Measurements from ENCODE around the gene DNAJC1.

The DNAJC1 gene

DNA sequence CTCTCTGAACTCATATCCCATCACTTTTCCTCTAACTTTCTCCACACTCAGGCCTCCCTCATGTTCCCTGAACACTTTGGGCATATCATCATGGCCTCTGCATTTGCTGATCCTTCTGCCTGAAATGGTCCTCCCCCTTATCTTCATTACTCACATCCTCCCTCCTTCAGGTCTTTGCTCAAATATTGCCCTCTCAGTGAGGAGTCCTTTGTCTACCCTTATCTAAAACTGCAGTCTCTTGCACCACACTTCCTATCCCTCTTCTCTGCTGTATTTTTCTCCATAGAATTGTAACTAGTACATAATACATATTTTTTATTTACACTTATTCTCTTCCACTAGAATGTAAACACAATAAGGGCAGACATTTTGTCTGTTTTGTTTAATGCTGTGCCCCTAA, 41.7 kb downstream of the DNAJC1 start:
- DNase-seq (ENCODE audit: low read depth in 3 of 3, low spot score in 1 of 3) = no peak

DNA sequence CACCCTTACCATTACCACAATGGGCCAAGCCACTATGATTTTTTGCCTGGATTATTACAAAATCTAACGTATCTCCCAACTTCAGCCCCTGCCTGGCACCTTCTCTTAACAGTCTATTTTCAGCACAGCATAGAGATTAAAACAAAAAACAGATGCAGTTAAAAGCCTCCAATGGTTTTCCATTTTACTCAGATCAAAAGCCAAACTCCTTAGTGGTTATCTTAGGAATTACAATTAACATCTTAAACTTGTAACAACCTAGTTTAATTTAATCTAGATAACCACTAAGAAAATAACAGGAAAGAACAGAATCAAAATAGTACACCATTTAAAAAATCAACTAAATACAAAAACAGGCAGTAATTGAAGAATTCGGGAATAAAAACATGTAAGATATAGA, 43.5 kb downstream of the DNAJC1 start:
- no peak for DNase-seq (ENCODE audit: low read depth in 3 of 3, low spot score in 1 of 3)

DNA sequence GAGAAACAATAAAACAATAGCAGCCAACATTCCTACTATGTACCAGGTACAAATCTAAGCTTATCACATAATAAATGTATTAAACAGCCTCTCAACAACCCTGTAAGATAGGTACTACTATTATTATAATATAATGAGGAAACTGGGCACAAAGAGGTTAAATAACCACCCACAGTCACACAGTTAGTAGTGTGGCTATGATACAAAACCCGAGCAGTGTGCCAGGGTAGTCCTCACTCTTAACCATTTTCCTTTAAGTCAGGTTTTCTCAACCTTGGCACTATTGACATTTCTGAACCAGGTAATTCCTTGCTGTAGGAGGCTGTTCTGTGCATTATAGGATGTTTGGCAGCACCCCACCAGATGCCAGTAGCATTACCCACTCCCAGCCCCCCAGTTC, 48.8 kb downstream of the DNAJC1 start:
- DNase-seq (ENCODE audit: low read depth in 3 of 3, low spot score in 1 of 3) = no peak

DNA sequence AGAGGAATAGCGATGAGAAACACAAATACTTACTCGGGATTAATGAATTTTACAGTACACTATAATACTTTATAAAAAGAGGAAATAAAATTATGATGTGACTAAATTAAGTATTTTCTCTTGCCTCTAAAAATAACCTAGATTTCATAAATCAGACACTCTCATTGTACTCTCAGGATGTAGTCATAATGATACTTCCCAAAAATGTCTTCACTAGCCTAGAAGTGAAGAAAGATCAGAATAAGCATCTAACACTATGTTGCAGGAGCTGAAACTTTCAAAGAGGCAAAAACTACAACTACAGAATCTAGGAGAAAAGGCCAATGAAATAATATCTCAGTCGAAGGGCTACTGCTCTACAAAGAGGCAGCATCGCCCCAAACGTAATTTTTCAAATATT, 49.4 kb downstream of the DNAJC1 start:
- no peak for DNase-seq (ENCODE audit: low read depth in 3 of 3, low spot score in 1 of 3)

DNA sequence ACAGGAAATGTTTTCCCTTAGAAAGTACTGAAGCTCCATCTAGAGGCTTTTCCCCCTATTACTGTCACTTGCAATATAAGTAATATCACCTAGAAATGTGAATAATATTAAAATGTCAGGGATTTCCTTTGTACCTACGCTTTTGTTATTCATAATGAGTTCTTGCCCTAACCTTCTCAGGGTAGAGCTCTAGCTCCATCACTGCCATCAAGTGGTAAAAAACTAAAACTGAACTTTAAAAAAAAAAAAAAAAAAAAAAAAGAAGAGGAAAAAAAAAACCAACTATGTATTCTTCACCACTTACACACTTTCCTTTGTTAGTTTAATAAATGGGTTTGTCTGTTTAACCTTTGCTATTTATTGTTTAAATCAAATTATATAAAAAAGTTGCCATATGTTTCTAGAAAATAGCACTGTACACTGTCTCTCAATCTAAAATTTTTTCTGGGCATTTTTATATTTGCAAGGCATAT, 49.9 kb downstream of the DNAJC1 start:
- DNase-seq (ENCODE audit: low read depth in 3 of 3, low spot score in 1 of 3) = no peak

DNA sequence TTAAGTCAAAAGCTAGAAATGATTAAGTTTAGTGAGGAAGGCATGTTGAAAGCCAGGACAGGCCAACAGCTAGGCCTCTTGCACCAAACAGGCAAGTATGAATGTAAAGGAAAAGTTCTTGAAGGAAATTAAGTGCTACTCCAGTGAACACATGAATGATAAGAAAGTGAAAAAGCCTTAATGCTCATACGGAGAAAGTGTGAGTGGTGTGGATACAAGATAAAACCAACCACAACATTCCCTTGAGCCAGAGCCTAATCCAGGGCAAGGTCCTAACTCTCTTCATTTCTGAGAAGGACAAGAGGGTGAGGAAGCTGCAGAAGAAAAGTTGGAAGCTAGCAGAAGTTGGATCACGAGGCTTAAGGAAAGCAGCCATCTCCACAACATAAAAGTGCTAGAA, 53.0 kb downstream of the DNAJC1 start:
- DNase-seq (ENCODE audit: low read depth in 3 of 3, low spot score in 1 of 3) = no peak

DNA sequence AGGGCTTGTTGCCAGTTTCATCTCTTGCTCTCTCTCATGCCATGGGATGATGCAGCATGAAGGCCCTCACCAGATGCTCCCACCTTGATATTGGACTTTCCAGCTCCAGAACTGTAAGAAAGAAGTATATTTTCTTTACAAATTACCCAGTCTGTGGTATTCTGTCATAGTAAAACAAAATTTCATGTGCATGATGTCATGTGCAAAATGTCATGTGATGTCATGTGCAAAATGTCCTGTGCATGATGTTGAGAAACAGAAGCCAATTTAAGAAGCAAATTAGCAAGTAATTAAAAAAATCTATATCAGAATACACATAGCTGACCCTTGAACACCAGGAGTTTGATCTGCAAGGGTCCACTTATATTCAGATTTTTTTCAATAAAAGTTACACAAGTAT, 56.6 kb downstream of the DNAJC1 start:
- DNase-seq (ENCODE audit: low read depth in 3 of 3, low spot score in 1 of 3) = no peak

DNA sequence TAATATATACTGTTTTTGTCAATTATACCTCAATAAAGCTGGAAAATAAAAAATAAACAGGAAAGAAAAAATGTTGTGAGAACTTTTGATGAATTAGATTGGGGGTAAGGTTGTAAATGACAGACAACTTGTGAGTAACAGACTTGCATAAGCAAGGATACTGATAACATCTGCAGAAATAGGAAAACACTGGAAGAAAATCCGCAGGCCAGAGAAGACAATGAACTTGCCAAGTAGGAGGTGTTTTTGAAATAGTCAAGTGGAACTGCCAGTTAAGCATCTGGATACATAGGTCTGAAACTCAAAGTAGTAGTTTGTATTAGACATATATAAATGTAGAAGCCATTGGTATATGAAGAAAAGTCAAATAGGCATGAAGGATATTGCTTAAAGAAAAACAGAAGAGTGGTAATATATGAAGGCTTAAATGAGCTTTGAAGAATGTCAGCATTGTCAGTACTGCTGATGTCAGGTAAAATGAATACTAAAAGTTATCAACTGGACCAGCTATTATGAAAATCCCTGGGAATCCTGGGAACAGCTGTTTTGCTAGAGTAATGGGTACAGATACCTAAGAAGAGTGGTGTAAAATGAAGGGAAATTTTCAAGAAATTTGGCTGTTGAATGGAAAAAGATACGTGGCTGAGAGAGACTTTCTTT, 58.7 kb downstream of the DNAJC1 start:
- no peak for DNase-seq (ENCODE audit: low read depth in 3 of 3, low spot score in 1 of 3)

DNA sequence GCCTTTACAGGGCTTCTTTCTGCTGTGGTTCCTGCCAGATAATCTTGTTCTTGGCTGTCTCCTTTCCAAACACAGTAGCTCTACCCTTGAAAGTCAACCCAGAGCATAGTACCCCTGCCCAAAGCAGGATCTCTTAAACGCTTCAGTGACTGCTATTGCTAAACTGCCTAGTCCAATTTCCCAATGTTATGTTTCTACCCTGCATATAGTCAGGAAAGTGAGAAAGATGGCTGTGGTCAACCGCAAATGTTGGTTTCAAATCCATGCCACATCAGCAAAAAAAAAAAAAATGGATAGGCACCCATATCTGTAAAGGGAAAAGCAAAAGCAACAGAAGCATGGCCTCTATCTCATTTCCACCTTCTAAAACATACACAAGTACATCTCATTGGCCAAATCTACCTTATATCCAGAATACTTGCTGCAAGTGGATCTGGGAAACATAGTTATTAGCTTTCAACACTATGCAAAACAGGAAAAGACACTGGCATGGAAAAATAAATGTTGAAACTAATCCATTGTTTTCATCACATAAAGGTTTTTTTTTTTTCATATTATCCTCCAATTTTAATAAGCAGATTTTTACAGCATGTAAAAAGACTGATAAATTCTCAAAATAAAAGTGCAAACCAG, 59.8 kb downstream of the DNAJC1 start:
- DNase-seq (ENCODE audit: low read depth in 3 of 3, low spot score in 1 of 3) = no peak

DNA sequence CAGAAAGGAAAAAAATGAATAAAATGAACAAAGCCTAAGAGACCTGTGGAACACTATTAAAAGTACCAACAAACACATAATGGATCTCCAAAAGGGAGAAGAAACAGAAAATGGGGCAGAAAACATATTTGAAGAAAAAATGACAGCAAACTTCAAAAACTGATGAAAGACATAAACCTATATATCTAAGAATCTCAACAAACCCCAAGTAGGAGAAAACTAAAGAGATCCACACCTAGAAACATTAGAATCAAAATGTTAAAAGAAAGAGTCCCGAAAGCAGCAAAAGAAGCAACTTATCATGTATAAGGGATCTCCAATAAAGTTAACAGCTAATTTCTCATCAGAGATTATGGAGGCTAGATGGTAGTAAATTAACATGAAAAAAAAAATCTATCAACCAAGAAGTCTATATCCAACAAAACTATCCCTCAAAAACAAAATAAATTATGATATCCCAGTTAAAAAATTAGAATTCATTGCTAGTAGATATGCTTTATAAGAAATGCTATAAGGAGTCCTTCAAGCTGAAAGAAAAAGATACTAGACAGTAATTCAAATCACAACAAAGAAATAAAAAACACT, 68.0 kb downstream of the DNAJC1 start:
- DNase-seq (ENCODE audit: low read depth in 3 of 3, low spot score in 1 of 3) = no peak

DNA sequence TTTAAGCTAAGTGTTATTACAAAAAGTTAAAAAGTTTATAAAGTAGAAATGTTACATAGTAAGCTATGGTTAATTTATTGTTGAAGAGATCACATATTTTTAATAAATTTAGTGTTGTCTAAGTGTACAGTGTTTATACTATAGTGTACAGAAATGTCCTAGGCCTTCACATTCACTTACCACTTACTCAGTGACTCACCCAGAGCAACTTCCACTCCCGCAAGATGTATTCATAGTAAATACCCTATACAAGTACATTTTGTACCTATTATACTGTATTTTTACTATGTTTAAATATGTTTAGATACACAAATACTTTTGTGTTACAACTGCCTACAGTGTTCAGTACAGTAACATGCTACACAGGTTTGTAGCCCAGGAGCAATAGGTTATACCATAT, 69.2 kb downstream of the DNAJC1 start:
- DNase-seq (ENCODE audit: low read depth in 3 of 3, low spot score in 1 of 3) = no peak

DNA sequence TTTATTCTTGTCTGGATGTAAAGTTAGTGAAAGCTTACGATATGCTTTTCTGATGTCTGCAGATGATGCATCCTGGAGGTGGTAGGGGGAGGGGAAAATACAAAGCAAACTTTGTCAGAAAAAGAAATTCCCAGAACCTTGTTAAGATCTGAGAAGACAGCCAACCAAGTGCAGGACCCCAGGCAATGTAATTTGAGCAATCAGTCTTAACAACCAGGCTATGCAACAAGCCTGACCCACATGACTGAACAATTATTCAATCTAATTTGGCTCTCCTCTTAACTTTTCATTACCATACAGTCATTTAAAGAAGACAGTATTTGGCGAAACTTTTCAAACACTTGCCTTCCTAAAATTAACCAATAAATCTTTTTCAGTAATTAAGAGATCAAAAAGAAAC, 74.5 kb downstream of the DNAJC1 start:
- no peak for DNase-seq (ENCODE audit: low read depth in 3 of 3, low spot score in 1 of 3)

DNA sequence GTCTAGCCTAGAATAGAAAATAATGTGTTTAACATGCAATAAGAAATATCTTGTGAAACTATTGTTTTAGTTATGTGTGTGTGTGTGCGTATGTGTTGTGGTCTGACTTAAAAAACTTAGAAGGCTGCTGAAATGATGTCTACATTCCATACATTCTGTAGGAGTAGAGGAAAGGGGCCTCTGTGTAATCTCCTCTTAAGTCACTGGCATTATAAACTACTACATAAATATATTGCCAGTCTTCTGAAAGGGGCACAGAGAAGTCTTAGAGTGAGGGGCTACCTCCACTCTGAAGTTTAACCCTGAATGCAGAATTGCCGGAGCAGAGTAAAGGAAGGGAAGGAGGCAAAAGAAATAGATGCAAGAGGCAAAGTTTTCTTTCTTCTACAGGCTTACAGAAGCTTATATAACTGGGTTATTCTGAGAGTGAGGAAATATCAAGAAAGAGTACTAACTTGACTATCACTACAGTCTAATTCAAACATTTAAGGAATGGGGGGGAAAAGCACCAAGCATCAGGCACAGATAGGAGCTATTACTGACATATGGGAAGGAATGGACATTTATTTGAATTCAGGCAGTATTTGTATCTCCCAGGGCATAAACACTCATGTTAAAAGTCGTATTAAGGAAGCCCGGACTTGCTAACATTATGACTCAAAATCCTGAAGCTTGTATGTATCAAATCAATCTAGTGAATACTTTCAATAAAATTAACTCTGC, 75.7 kb downstream of the DNAJC1 start:
- no peak for DNase-seq (ENCODE audit: low read depth in 3 of 3, low spot score in 1 of 3)

DNA sequence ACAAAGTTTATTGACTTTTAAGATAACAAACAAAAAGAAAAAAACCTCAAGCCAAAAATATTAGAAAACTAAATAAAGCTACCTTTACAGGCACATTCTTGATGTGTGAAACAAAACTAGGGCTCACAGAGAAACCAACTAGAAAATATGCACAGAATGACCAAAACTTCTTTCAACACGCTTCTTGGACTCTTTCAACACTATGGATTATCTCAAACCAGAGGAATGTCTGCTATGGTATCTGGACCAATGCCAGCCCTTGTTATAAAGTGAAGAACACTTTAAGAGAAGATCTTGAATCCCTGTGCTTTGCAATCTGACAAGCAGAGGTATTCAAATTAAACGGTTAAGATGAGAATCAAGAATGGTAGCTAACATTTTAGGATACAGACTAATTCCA, 76.6 kb downstream of the DNAJC1 start:
- DNase-seq (ENCODE audit: low read depth in 3 of 3, low spot score in 1 of 3) = no peak

DNA sequence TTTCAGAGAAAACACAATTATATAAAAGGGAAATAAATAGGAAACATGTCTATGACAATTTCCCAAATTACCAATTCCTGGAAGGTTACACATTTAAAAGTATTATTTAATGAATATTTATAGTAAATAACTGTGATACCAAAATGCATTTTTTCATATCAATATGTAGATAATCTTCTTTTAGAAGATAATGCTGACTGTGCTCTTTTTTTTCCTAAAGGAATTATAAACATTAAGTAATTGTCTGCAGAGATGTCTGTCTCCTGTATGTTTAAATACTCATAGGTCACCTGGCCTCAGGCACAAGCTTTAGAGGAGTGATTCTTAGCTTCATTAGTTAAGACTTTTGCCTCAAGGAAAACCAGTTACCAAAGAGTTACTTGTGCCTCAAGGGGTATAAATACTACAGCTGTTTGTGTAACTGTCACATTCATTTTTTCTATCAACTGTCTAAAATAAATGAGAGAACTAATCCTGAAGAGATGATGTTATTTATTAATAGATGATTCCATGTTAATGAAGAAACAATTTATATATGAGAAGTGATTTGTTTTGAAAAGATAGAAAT, 77.1 kb downstream of the DNAJC1 start:
- DNase-seq (ENCODE audit: low read depth in 3 of 3, low spot score in 1 of 3) = no peak

DNA sequence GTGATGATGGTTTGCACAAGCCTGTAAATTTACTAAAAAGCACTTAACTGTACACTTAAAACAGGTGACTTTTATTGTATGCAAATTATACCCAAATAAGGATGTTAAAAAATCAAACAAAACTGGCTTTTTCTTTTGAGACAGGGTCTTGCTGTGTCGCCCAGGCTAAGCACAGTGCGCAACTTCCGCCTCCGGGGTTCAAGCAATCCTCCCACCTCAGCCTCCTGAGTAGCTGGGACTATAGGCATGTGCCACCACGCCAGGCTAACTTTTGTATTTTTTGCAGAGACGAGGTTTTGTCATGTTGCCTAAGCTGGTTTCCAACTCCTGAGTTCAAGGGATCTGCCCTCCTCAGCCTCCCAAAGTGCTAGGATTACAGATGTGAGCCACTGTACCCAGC, 77.7 kb downstream of the DNAJC1 start:
- DNase-seq (ENCODE audit: low read depth in 3 of 3, low spot score in 1 of 3) = no peak

DNA sequence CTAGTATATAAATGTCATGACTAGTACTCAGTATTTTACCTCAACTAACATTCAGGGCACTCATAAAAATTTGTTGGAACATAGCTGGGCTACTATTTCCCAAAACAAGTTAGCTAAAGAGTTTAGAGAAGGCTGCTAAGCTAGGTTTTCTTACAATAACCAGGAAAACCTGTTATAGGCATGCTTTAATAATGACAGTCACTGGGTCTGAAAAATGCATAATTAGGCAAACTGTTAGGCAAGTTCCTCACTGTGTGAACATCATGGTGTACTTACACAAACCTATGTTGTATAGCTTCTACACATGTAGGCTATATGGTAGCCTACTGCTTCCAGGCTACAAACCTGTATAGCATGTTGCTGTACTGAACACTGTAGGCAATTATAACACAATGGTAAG, 79.0 kb downstream of the DNAJC1 start:
- no peak for DNase-seq (ENCODE audit: low read depth in 3 of 3, low spot score in 1 of 3)

DNA sequence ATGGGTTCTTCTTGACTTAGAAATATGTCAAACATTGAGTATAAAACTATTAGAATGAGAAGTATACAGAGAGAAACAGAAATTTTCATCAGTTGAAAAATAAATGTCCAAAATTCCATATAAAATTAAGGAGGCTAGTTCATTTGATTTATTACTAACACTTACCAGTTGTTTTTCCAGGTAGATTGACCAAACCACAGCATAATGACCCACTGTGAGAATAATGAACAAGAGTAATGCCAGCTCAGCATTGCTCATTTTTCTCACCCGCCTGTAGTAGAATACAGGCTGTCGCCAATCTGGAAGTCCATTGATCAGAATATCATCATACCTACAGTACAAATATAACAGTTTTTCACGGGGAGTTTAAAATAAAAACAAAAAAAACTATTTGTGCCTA, 82.9 kb downstream of the DNAJC1 start:
- no peak for DNase-seq (ENCODE audit: low read depth in 3 of 3, low spot score in 1 of 3)

DNA sequence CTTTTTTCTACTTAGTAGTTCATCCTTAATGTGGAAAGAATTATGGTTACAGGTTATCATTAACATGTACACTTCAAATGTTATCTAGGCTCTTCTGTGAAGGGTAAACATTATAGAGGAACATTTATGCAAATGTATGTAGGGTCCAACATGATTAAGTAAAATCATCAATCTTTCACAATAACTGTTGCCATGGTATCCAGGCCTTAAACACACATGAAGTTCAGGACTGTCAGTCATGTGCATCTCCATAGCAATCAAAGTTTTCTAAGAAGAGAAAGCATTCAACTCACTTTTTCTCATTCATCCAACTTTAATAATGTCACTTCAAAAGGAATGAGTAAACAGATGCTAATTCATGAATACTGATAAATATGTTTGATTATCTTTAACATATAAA, 83.6 kb downstream of the DNAJC1 start:
- no peak for DNase-seq (ENCODE audit: low read depth in 3 of 3, low spot score in 1 of 3)

DNA sequence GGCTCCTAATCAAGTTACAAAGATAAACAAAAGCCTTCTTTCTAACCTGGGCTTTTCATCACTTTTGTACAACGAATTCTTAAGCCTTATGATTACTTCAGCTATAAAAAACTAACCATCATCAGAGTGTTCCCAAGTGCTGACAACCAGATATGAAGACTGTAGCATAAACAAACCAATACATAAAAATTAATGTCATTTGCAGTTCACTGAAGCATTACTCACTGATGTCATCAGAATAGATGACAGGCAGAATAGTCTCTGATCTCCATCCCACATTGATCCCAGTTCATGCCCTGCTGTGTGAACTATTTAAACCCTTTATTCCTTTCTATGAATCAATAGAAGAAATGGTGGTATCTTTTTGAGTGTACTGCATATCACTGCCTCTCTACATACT, 84.4 kb downstream of the DNAJC1 start:
- DNase-seq (ENCODE audit: low read depth in 3 of 3, low spot score in 1 of 3) = no peak

DNA sequence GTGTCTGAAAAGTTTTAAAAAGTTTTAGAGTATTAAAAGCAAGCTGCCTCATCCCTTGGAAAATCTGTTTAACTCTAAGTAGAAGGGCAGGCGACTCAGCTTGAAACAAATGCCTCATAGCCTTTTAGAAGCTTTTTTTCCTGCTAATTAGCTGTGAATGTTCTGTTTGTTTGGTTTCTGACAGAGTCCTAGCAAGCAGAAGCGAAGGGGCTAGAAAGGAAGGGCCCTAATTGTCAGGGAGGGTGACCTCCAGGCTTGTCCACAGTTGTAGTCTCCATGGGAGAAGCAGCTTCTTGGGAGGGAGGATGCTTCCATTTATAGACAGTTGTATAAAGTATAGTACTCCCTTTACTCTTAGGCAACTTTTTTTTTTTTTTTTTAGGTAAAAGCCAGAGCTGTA, 90.9 kb downstream of the DNAJC1 start:
- no peak for DNase-seq (ENCODE audit: low read depth in 3 of 3, low spot score in 1 of 3)

DNA sequence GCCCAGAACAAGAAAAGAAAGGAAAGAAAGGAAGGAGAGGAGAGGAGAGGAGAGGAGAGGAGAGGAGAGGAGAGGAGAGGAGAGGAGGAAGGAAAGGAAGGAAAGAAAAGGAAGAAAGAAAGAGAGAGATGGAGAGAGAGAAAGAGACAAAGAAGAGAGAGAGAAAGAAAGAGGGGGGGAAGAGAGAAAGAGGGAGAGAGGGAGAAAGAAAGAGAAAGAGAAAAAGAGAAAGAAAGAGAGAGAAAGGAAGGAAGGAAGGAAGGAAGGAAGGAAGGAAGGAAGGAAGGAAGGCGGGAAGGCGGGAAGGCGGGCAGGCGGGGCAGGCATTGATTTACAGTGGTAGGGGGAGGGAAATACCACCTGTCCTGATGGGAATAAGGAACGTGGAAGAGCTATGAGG, 92.7 kb downstream of the DNAJC1 start:
- no peak for DNase-seq (ENCODE audit: low read depth in 3 of 3, low spot score in 1 of 3)
